Skeletal muscle tissue (tissue), 4 donors: ENCODE measurements around the gene ADNP. TPM values are rescaled to one million over a fixed set of nuclear protein-coding genes. Genes with fewer than 3 reads are reported as not detected.

ENCODE experiments used
- H3K27ac ChIP-seq: one replicate; pipeline ENCODE4 v1.7.0; 2013; ENCODE audit warnings: mild to moderate bottlenecking, low read depth, low read length, inconsistent platforms
- H3K27me3 ChIP-seq, 3 donors: one replicate each; pipeline ENCODE4 v1.7.0; 2013; ENCODE audit warnings: low read length in 3 of 3; ENCODE audit not compliant: control insufficient read depth in 3 of 3, insufficient read depth in 3 of 3
- H3K36me3 ChIP-seq, 3 donors: one replicate each; pipeline ENCODE4 v1.7.0; 2013; ENCODE audit warnings: low read length in 3 of 3; ENCODE audit not compliant: control insufficient read depth in 3 of 3, insufficient read depth in 3 of 3
- H3K4me1 ChIP-seq, 3 donors: one replicate each; pipeline ENCODE4 v1.7.0; 2013; ENCODE audit warnings: low read length in 3 of 3, mild to moderate bottlenecking in 3 of 3; ENCODE audit not compliant: control insufficient read depth in 3 of 3, insufficient read depth in 3 of 3
- H3K4me3 ChIP-seq, 3 donors: one replicate each; pipeline ENCODE4 v1.7.0; 2013; ENCODE audit warnings: low read length in 3 of 3
- H3K9ac ChIP-seq, 3 donors: one replicate each; pipeline ENCODE4 v1.7.0; 2013; ENCODE audit warnings: low read length in 3 of 3, mild to moderate bottlenecking in 3 of 3, moderate library complexity in 2 of 3, low read depth in 1 of 3
- H3K9me3 ChIP-seq, 3 donors: one replicate each; pipeline ENCODE4 v1.7.0; 2013; ENCODE audit warnings: low read length in 3 of 3; ENCODE audit not compliant: control insufficient read depth in 3 of 3
- total RNA-seq: library from RNA; depleted of rRNA; stranded (reverse); fragments of >200 nt; gene quantifications from one replicate; pipeline ENCODE4 v1.2.3, GENCODE V29; 2014
- donor health status: Osteomylitis.

ADNP gene
- total RNA-seq, 1 donor from 2014 or later, result 41.8 TPM

DNA sequence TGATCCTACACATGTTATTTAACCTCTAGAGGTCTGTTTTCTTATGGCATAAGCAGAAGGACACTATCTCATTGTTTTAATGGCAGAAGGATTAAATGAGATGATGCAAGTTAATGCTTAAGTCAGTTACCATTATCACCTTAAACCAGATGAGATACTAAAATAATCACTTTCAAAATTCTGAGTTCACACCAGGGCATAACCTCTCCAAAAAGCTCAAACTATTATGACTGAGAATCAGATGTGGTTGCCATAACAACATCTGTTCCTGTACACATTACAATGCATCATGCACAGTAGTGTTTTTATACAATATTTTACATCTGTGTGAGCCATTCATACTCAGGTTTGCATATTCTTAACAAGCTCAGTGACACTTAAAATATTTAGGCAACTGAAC, 10.2 kb downstream of the ADNP start:
- H3K4me1 ChIP-seq, result peaks cover 35 to 53% (median 47%) of the 10 kb centered on the region in 3 donors
- H3K9me3 ChIP-seq, result no peaks in the 10 kb centered on the region
- H3K36me3 ChIP-seq, result peaks cover 0 to 9% (median 0%) of the 10 kb centered on the region in 3 donors
- H3K9ac ChIP-seq, result no peak overlapping the region
- H3K27ac ChIP-seq, result no peak overlapping the region
- H3K4me3 ChIP-seq, result no peak overlapping the region
- no peaks in the 10 kb centered on the region for H3K27me3 ChIP-seq

DNA sequence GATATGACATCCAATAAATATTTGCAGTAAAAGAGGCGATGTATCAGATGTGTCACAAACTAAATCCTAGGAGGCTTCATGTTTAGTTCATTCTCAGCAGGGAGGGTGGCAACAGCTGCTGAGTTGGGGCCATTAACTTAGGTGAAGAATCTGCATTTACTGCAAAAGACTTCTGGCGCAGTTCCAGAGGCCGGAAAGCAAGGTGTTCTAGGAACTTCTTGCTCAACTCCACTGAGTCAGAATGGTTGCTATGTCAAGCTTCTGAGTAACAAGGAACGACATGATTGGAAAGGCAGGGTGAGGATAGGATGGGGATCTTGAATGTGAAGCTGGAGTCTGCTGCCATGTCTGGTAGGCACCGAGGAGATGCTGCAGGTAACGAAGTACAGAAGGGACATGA, 11.7 kb downstream of the ADNP start:
- Histone ChIP-seq H3K36me3 (peaks cover 0 to 9% (median 0%) of the 10 kb centered on the region in 3 donors), H3K27ac (no peak overlapping the region), H3K27me3 (no peaks in the 10 kb centered on the region), H3K9me3 (no peaks in the 10 kb centered on the region), H3K4me3 (no peak overlapping the region), H3K9ac (no peak overlapping the region), H3K4me1 (peaks cover 32 to 52% (median 50%) of the 10 kb centered on the region in 3 donors)

DNA sequence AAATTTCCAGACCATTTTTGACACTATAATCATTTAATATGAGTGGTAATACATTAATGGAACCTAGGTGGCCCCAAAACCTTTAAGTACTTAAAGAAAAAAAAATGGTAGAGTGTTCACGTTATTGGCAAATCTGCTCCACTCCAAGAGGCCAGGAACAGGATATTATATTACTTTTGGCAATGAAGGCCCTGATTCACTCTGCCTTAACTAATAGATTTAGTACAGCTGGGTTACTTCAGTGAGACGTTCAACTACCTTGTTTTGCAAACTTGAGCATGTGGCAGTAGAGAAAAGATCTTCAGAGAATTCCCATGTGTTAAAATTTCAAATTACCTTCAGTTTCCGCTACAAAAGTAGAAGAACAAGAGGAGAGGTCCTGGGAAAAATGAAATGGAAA, 12.8 kb downstream of the ADNP start:
- Histone ChIP-seq H3K9me3 (no peaks in the 10 kb centered on the region), H3K27me3 (no peaks in the 10 kb centered on the region), H3K27ac (no peak overlapping the region), H3K9ac (no peak overlapping the region), H3K4me3 (no peak overlapping the region), H3K36me3 (peaks cover 0 to 7% (median 0%) of the 10 kb centered on the region in 3 donors), H3K4me1 (peaks cover 34 to 56% (median 53%) of the 10 kb centered on the region in 3 donors)

DNA sequence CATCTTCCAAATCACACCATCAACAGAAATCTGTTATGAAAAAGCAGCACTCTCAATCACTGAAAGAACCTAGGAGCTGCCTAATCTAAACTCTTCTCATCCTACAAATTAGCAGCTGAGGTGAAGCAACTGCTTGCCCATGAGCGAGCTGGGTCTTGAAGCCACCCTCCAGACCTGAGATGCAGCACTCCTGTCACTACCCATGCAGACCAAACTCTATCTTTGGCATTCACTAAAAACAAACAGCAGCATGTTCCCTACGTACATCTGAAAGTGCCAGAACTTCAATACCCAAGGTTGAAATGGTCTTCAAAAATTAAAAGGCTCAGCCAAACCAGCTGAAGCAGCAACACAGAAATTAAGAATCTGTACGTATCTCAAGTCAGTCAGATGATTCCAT, 14.3 kb downstream of the ADNP start:
- H3K9me3 ChIP-seq, result no peaks in the 10 kb centered on the region
- no peak overlapping the region for H3K27ac ChIP-seq
- H3K4me3 ChIP-seq, result no peak overlapping the region
- H3K36me3 ChIP-seq, result peaks cover 0 to 4% (median 0%) of the 10 kb centered on the region in 3 donors
- no peak overlapping the region for H3K9ac ChIP-seq
- no peaks in the 10 kb centered on the region for H3K27me3 ChIP-seq
- peaks cover 34 to 60% (median 59%) of the 10 kb centered on the region in 3 donors for H3K4me1 ChIP-seq

DNA sequence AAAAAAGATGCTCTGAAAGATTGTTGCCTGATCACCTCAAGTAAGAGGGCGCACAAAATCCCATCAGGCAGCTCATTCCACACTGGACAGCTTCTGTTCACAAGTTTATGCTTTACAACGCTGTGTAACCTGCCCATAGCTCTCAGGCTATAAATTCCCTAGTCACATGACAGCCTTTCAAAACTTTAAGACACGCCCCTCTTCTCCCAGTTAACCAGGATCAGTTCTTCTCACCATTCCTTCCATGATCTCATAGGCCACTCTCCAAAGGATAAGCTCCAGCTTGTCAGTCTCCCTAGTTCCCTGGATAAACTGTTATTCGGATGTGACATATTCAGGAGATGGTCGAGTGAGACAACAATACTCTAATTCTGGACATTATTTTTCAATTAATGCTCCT, 15.0 kb downstream of the ADNP start:
- no peak overlapping the region for H3K4me3 ChIP-seq
- H3K27me3 ChIP-seq, result no peaks in the 10 kb centered on the region
- no peak overlapping the region for H3K27ac ChIP-seq
- H3K9me3 ChIP-seq, result no peaks in the 10 kb centered on the region
- no peak overlapping the region for H3K9ac ChIP-seq
- peaks cover 32 to 62% (median 57%) of the 10 kb centered on the region in 3 donors for H3K4me1 ChIP-seq
- peaks cover 0 to 4% (median 0%) of the 10 kb centered on the region in 3 donors for H3K36me3 ChIP-seq

DNA sequence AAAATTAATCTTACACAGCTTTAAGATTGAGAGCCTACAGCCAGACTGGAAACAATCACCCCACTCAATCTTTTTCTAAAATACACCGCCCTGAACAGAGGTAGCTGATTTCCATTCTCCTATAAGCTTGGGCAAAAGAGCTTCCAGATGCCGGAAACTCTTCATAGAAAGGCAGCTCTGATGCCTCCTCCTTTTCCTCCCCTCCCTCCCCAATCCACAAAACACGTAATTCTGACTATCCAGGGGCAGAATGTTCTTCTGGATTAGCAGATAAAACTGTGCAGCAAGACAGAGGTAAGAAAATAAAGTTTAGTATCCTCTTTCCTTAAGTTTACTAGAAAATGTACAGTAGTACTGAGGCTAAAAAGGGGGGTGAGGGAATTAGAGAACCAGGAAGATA, 15.8 kb downstream of the ADNP start:
- Histone ChIP-seq H3K9me3 (no peaks in the 10 kb centered on the region), H3K4me3 (no peak overlapping the region), H3K9ac (no peak overlapping the region), H3K36me3 (peaks cover 0 to 4% (median 0%) of the 10 kb centered on the region in 3 donors), H3K4me1 (peaks cover 32 to 63% (median 54%) of the 10 kb centered on the region in 3 donors), H3K27ac (no peak overlapping the region), H3K27me3 (no peaks in the 10 kb centered on the region)

DNA sequence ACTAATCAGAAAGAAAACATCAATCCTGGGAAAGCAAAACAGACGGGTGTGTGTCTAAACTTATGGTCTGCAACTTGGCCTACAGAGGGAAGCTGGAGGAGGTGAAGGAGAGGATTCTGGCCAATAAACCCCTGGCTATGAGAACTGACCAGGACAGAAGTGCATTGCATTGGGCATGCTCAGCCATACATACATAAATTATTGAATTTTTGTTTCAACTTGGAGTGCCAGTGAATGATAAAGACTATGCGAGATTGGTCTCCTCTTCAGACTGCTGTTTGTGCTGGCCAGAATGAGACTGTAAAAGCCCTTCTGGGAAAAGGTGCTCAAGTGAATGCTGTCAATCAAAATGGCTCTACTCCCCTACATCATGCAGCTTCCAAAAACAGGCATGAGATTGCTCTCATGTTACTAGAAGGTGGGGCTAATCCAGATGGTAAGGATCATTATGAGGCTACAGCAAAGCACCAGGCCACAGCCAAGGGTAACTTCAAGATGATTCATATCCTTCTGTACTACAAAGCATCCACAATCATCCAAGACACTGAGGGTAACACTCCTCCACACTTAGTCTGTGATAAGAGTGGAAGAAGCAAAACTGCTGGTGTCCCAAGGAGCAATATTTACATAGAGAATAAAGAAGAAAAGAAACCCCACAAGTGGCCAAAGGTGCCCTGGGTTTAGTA, 17.4 kb downstream of the ADNP start:
- Histone ChIP-seq H3K9me3 (no peaks in the 10 kb centered on the region), H3K4me1 (peaks cover 32 to 56% (median 49%) of the 10 kb centered on the region in 3 donors), H3K27me3 (no peaks in the 10 kb centered on the region), H3K27ac (peak overlapping the region; percentile 33), H3K36me3 (no peaks in the 10 kb centered on the region), H3K9ac (no peak overlapping the region), H3K4me3 (no peak overlapping the region)

DNA sequence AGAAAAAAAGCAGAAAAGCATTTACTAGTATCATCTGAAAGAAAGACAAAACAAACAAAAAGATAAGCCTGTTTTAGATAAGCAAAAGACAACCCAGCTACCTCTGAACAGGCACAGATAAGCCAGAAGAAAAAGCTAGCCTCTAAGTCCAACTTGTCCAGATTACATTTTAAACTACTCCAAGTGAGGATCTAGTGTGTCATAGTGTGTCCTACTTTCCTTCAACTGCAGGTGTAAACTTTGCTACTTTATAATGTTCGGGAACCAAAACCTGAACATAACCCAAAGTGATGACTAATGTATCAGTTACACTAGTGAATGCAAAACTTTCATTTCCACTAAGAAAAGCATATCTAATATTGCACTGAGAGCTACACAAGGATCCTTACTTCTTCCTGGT, 19.5 kb downstream of the ADNP start:
- Histone ChIP-seq H3K27ac (no peak overlapping the region), H3K4me3 (no peak overlapping the region), H3K4me1 (peaks cover 23 to 37% (median 36%) of the 10 kb centered on the region in 3 donors), H3K9ac (no peak overlapping the region), H3K27me3 (no peaks in the 10 kb centered on the region), H3K9me3 (no peaks in the 10 kb centered on the region), H3K36me3 (no peaks in the 10 kb centered on the region)

DNA sequence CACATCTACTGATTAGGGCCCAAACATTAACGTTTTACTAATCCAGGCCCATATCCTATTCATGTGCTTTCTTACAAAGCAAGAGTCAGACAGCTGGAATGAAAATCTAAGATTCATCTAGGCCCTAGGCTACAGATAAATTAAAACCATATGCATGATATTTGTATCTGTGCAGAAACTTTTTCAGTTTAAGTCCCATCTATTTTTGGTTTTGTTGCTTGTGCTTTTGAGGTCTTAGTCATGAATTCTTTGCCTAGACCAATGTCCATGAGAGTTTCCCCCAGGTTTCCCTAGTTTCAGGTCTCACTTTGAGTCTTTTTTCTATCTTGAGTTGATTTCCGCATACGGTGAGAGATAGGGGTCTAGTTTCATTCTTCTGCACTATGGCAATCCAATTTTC, 20.2 kb downstream of the ADNP start:
- no peaks in the 10 kb centered on the region for H3K27me3 ChIP-seq
- no peak overlapping the region for H3K9ac ChIP-seq
- H3K27ac ChIP-seq, result no peak overlapping the region
- H3K4me3 ChIP-seq, result no peak overlapping the region
- H3K36me3 ChIP-seq, result no peaks in the 10 kb centered on the region
- peaks cover 17 to 32% (median 29%) of the 10 kb centered on the region in 3 donors for H3K4me1 ChIP-seq
- H3K9me3 ChIP-seq, result no peaks in the 10 kb centered on the region

DNA sequence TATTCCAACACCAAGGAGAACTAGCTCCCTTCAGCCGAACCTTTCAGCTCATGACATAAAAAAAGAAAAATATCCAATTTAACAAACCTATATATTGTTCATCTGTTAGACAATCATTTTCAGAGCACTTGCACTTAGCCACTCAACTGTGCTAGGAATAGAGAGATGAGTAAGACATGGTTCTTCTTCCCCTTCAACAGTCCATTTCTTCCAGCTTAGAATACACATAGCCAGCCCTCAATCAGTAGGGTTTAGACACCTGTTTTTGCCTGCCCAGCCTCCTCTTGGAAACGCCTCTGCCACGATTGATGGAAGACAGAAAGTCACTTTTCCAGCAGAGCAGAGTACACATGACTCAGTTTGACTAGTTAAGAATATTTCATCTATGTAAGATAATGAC, 21.8 kb downstream of the ADNP start:
- Histone ChIP-seq H3K27me3 (no peaks in the 10 kb centered on the region), H3K27ac (no peak overlapping the region), H3K9me3 (no peaks in the 10 kb centered on the region), H3K4me1 (peaks cover 9 to 22% (median 15%) of the 10 kb centered on the region in 3 donors), H3K9ac (no peak overlapping the region), H3K4me3 (no peak overlapping the region), H3K36me3 (no peaks in the 10 kb centered on the region)
